ENCODE measurements around the gene CYYR1.

CYYR1 gene

GRCh38 chr21:26443291-26443690 is 129.8 kb downstream of the CYYR1 start:
- in situ Hi-C loops (cut with MboI; ENCODE audit: low sequenced_read_pairs), result no loop called here

- in situ Hi-C loops (cut with MboI; ENCODE audit: low sequenced_read_pairs), result no loop called here
Measured at GRCh38 chr21:26441149-26441548, 131.9 kb downstream of the CYYR1 start.

- in situ Hi-C loops (cut with MboI; ENCODE audit: low sequenced_read_pairs), result no loop called here
Measured at GRCh38 chr21:26438976-26439375, 134.1 kb downstream of the CYYR1 start.

- in situ Hi-C loops (cut with MboI; ENCODE audit: low sequenced_read_pairs), result no loop called here
Measured at GRCh38 chr21:26437326-26438009, 135.6 kb downstream of the CYYR1 start.

- in situ Hi-C loops (cut with MboI; ENCODE audit: low sequenced_read_pairs), result no loop called here
Measured at GRCh38 chr21:26433386-26433785, 139.7 kb downstream of the CYYR1 start.

GRCh38 chr21:26432410-26432809 is 140.7 kb downstream of the CYYR1 start:
- in situ Hi-C loops (cut with MboI; ENCODE audit: low sequenced_read_pairs), result no loop called here

GRCh38 chr21:26425576-26425975 is 147.5 kb downstream of the CYYR1 start:
- in situ Hi-C loops (cut with MboI; ENCODE audit: low sequenced_read_pairs), result no loop called here

DNA sequence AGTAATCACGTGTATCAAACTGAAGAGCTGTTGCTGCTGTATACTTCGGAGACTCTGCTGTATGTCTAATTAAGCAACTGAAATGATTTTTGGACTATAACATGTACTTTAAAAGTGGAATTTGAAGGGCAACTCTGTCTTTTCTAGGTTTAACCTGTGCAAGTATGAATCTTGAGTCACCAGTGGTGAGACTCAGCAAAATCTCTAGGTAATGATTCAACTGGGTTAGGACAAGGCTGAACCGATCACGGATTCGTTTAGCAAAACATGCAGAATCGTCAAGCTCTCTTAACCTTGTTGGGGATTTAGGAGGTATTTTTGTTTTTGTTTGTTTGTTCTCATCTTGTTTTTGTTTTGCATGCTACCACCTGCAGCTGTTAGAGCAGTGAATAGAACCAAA is 149.6 kb downstream of the CYYR1 start:
- in situ Hi-C loops (cut with MboI; ENCODE audit: low sequenced_read_pairs), result no loop called here

- in situ Hi-C loops (cut with MboI; ENCODE audit: low sequenced_read_pairs), result no loop called here
Measured at GRCh38 chr21:26422706-26423105, 150.4 kb downstream of the CYYR1 start.

DNA sequence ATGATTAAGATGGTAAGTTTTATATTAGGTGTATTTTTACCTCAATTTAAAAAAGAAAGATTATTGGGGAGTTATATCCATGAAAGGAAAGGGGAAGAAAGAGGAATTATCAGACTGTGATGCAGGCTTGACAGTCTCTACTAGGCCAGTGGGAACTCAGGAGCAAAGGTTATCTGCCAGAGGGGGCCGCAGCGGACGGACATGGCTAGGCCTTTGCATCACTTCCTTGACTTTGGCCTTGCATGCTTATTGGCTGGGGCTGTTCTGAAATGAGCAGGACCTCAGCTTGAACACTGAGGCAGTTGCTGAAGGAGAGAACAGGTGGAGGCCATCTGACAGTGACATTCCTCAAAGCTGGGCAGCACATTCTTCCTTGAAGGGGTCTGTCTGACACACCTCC is 150.9 kb downstream of the CYYR1 start:
- in situ Hi-C loops (cut with MboI; ENCODE audit: low sequenced_read_pairs), result no loop called here

GRCh38 chr21:26421724-26422123 is 151.4 kb downstream of the CYYR1 start:
- in situ Hi-C loops (cut with MboI; ENCODE audit: low sequenced_read_pairs), result no loop called here
